ENCODE results near the gene FAM209B.
"Not testable (repeated sequence)": the region's sequence is repeated elsewhere in the genome, so short reads cannot be mapped to it uniquely, and the experiment has no call there.

FAM209B gene, protein sequence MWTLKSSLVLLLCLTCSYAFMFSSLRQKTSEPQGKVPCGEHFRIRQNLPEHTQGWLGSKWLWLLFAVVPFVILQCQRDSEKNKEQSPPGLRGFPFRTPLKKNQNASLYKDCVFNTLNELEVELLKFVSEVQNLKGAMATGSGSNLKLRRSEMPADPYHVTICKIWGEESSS

DNA sequence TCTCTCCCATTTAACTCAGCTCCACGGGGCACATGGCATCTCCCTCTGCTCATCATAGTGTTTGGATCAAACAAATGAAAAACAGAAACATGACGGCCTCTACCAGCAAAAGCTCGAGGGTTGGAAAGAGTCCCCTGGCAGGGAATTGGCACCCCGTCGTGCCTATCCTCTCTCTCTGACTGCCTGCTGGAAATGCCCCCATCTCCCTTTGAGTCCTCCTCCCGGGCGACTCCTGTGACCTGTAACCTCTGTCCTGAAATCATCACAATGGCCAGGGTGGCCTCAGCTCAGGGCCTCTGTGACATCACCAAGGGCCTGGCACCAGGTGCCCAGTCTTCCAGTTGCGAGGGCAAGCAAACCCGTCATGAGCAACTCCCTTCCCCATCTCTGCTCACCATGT, at the start of gene FAM209B:
TSS of gene FAM209B (plus strand) at position 301 of the 400 bp plus-strand sequence. CDS start at position 397, 96 bp downstream.
- DNase-seq: not testable (repeated sequence)

DNA sequence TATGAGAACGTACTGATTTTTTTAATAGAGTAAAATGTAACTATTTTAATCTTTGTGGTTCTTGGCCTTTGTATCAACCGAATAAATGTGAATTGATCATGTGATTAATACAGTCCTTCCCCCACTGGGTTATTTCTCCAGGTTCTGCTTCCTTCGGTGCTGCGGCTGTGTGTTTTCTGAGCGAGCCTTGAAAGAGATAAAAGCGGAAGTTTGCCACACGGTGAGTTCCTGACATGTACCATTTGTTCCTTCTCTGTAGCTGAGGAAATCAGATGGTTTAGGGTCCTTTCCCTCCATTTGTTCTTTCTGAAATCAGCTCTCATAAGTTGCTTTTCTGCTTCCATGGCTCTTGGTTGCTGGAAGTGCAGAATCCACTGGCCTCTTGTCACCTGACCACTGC, 49.1 kb upstream of the FAM209B start:
- no peak for DNase-seq

DNA sequence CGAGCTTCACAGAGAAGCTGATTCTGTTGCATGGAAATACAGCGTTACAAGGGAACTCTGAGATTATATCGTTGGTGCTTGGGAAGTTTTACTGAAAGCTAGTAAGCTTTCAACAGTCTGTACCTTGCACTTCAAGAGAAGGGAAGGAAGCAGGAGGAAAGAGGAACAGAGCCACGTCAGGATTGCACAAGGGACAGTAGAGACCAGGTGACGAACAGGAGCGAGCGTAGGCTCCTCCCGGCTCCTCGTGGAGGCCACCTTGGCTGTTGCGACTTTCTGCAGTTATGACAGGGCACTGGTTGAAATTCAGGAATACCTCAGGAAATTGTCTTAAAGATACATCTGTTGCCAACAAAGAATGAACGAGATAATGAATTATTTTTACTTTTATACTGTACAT, 45.8 kb upstream of the FAM209B start:
- no peak for DNase-seq

DNA sequence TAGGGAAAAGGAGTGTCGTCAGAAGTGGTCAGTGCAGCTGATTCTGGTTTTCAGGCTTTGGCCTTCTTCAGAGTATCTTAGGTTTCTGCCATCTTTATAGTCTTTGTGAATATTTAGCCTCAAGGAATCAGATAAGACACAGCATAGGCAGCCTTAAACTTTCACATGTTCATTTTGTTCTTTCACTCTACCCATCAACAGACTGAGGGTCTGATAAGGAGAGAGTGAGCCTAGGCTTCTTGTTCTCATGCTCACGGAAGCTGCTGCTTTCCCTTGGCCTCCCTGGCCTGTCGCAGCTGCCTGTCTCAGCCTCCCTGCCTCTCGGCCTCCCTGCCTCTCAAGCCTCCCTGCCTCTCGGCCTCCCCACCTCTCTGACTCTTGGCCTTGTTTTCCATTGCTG, 44.5 kb upstream of the FAM209B start:
- no peak for DNase-seq

DNA sequence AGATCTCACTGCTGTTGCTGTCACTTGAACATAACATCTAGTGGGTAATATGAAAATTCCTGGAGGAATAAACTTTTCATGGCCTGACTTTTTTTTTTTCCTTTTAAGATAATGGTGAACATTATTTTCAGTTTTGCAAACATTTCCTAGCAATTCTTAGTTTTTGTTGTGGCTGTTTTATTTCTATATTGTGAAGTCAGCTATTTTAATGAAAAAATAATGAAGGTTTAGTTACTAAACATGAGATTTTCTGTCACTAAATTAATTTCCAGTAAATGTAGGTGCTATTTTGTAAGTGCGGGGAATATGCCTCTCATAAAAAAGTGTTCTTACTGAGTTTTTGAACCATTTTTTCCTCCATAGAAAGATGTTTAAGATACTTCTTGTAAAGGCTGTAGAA, 31.9 kb upstream of the FAM209B start:
- DNase-seq: no peak

DNA sequence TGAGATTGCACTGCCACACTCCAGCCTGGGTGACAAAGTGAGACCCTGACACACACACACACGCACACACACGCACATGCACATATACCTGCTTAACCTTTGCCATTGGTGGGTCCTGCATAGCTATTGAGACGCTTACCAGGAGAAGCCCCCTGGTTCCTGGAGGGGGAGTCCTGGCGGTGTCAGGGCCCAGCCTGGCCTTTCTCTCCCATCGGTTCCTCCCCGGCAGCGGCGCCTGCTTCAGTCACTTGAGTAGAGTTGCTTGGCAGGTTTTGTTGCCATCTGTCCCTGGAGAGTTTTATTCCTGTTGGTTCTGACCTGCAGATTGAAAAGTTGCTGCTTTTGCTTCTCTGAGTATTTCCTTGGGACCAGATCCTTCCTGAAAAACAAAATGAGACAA, 29.1 kb upstream of the FAM209B start:
- no peak for DNase-seq

DNA sequence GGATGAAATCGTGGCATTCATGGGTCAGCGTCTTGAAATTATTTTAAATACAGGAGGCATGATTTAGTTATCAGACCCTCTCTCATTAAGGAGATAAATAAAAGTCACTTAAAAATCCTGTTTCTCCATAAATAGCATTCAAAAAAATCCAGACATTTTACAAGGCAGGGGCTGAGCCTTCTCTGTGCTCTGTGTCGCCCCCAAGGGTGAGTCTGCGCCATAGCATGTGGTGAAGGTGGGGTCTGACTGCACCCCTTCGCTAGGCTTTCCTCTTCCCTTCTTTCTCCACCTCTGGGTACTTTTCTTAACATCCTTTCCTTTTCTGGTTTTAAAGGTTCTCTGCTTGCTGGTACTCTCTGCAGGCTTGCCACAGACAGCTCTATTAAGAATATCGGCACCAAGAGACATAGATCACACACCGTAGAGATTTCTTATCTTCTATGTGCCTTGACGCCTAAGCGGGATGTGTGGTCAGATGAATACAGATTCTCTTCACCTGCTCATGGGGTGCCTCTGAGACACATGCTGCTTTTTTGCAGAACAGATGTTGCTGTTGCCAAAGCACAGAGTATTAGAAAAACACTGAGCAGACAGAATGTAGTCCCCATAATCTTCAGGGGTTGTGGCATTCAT, 28.6 kb upstream of the FAM209B start:
- no peak for DNase-seq

DNA sequence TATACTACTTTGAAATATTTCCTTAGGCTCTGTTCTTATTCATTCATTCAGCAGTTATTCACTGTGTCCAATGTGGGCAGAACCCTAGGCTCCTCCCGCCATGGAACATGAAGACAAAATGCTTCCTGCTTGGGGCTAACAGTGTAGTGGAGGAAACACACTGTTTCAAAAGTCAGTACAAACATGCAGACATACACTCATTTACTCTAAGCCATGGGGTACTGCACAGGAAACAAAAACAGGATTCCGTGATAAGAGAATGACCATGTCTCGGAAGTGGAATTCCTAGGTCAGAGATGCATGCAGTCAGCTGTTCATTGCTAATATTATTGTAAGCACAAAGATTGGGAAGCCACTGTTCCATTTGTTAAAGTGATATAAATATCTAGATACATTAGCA, 26.9 kb upstream of the FAM209B start:
- no peak for DNase-seq

DNA sequence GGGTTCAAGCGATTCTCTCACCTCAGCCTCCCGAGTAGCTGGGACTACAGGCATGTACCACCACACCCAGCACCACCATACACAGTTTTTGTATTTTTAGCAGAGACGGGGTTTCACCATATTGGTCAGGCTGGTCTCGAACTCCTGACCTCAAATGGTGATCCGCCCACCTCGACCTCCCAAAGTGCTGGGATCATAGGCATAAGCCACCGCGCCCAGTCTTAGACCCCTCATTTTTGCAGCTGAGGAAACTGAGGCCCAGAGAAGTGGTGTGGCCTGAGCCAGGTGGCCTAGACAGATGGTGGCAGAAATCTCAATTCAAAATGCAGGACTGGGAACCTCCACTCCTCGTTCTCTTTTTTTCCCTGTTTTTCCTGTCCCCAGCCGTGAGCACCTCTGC, 21.1 kb upstream of the FAM209B start:
- DNase-seq: no peak

DNA sequence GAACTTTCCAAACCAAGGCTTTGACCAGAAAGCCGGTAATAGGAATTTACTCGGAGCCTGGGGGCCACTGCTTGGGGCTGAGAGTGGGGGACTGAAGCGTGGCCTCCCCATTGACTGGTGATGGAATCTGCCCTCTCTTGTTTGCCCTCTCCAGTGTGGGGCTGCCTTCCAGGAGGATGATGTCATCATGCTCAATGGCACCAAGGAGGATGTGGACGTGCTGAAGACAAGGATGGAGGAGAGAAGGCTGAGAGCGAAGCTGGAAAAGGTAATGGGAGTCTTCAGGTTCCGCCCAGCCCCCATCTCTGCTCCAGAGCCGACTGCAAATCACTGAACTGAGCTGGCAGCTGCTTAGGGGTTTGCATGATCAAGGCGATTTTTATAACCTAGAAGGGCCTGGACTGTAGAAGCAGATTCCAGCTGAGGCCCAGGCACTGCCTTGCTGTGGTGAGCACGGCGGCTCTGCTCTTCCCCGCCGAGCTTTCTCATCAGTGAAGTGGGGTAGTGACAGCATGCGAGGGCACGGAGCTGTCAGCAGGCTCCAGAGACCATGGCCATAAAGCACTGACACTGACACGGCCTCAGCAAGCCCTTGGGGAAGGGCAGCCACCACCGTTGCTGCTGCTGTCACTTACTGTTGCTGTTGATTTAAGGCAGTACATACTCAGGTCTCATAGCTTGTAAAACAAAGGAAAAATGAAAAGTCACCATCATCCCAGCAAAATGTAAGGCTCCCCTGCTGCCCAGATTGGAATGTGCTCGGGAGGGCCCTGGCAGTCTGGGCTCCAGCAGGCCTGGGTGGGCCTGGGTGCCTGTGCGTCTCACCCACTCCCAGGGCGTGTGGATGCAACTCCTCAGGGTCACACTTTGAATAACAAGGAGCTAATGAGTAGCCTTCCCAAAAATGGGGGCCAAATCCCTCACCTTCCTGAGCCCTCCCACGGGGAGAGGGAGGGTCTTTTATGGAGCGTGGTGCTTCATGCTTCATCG, 19.6 kb upstream of the FAM209B start:
- no peak for DNase-seq

DNA sequence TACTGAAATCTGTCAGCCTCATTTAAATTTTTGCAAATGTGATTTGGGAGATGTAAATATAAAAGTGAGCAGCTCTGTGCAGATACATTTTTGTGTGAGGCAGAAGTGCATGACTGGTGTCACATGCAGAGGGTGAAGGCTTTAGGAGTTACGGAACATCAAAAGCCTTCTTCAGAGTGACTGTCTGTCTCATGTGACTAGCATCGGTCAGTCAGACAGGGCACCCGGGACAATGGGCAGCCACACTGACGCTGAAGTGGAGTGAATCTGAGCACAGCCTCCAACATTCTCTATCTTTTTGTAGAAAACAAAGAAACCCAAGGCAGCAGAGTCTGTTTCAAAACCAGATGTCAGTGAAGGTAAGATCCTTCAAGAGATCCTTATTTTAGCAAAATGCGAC, 16.4 kb upstream of the FAM209B start:
- DNase-seq: no peak

DNA sequence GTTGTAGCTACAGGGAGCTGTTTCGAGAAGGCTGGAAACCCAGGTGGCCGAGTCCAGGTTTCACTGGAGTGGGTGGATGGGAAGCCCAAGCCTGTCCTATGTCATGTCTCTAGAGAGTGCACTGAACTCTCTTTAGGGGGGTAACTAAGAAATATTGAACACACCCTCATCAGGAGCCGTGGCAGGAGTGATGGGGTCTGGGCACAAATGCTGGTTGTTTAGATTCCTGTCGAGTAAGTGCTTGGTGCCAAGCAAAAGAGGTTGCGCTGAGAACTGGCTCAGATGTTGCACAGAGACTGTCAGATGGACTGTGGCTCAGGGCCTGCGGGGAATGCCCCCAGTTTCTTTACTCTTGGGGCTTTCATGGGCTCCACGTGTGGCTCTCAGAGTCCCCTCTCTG, 15.8 kb upstream of the FAM209B start:
- DNase-seq: no peak

DNA sequence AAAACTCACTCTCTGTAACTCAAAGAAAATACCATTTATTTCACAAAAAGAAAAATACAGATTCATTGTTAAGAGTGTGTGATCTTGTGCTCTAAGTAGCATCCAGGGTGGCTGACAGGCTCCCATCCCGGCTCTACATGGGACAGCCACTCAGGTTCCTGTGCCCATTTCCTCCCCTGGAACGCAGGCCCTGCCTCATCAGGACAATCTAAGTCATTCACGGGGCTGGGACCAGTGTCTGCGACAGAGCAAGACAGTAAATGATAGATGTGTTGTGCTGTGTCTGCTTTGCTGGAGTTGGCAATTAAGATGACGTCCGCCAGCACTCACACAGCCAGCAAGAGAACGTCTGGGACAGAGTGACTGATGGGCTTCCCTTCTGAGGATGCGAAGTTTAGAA, 15.4 kb upstream of the FAM209B start:
- DNase-seq: no peak

DNA sequence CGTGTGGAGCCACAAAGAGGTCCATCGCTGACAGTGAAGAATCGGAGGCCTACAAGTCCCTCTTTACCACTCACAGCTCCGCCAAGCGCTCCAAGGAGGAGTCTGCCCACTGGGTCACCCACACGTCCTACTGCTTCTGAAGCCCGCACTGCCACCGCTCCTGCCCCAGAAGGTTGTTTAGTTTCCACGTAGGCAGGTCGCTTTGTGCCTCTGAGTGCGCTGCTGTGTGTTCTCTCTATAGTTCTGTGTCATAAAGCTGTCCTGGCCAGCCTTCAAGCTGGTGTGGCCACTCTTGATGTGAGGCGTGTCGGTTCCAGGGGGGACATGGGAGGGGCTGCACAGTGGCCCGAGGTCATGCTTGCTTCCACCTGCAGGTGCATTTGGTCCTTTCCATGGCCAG, 14.9 kb upstream of the FAM209B start:
- no peak for DNase-seq

DNA sequence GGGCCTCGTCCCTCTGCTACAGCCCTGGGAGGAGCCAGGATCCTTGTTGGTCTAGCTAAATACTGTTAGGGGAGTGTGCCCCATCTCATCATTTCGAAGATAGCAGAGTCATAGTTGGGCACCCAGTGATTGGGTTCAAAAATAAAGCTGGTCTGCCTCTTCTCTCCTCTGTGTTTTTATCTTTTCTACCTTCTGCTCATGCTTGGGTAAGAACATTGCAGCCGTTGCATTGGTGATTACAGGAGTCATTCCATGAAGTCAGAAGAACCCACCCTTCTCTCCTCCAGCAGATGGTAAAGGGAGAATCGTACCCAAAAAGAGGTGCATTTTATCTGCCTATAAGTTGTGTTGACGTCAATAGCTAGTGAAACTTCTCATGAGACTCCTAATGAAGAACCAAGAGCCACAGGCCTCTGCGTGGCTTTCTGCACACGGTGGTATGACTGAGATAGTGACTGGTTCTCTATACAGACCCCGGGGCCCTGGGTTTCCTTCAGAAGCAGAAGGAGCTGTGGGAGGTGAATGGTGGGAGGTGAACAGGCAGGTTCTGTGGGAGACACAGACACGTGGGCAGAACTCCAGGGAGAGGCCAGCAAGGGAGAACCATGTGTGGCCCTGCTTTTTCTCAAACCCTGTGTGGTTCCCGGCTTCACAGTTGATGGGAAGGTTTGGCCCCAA, 14.2 kb upstream of the FAM209B start:
- no peak for DNase-seq

DNA sequence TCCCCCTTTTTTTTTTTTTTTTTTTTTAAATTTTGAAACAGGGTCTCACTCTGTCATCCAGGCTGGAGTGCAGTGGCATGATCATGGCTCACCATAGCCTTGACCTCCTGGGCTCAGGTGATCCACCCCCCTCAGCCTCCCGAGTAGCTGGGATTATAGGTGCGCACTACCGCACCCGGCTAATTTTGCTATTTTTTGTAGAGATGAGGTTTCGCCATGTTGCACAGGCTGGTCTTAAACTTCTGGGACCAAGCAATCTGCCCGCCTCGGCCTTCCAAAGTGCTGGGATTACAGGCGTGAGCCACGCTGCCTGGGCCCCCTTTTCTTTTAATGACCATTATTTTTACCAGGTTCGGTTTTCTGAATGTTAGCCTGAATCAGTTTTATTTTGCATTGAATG, 13.5 kb upstream of the FAM209B start:
- DNase-seq: no peak

DNA sequence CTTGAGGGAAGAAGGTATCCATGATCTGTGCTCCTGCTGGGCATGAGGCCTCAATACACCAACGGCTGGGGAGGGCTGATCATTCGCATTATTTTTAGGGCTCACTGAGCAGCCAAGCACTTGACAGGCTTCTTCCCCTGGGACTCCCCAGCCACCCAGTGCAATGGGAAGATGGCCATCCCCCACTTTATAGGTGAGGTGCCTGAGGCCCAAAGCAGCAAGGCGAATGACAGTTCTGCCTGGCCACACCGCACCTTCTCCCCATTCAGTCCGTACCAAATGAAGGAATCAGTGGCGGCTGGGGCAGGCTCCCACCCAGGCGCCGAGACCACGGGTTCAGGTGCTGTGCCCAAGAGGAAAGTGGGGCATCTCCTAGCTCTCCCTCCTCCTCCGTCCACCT, 12.9 kb upstream of the FAM209B start:
- DNase-seq: no peak

DNA sequence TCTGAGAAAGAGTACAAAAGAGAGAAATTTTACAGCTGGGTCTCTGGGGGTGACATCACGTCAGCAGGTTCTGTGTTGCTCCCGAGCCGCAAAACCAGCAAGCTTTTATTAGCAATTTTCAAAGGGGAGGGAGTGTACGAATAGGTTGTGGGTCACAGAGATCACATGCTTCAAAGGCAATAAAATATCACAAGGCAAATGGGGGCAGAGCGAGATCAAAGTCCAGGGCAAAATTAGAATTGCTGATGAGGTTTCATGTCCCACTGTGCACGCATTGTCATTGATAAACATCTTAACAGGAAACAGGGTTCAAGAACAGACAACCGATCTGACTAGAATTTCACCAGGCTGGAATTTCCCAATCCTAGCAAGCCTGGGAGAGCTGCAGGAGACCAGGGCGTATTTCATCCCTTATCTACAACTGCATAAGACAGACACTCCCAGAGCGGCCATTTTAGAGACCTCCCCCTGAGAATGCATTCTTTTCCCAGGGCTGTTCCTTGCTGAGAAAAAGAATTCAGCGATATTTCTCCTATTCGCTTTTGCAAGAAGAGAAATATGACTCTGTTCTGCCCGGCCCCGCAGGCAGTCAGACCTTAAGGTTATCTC, 12.2 kb upstream of the FAM209B start:
- DNase-seq: not testable (repeated sequence)

DNA sequence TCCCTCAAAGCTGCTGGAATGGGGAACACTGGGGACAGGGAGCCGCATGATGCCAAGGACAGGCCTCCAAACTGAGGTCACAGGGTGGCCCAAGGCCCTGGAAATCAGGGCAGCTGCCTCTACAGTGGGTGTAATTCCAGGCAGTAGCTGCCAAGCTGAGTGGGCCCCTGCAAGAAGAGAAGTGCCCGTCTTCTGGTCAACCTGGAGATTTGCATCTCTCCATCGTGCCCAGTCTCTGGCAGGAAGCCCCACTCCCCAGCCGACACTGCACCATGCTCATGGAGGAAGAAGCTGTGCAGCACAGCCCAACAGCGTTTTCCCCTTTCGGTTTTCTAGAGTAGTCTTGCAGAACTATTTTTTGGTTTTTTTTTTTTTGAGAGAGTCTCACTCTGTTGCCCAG, 10.7 kb upstream of the FAM209B start:
- no peak for DNase-seq

DNA sequence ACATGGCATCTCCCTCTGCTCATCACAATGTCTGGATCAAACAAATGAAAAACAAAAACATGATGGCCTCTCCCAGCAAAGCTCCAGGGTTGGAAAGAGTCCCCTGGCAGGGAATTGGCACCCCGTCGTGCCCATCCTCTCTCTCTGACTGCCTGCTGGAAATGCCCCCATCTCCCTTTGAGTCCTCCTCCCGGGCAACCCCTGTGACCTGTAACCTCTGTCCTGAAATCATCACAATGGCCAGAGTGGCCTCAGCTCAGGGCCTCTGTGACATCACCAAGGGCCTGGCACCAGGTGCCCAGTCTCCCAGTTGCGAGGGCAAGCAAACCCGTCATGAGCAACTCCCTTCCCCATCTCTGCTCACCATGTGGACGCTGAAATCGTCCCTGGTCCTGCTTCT, 8.6 kb upstream of the FAM209B start, which contains the start of gene FAM209A:
TSS of gene FAM209A (plus strand) at position 301 of the 400 bp plus-strand sequence. CDS start at position 366, 65 bp downstream.
- not testable (repeated sequence) for DNase-seq

DNA sequence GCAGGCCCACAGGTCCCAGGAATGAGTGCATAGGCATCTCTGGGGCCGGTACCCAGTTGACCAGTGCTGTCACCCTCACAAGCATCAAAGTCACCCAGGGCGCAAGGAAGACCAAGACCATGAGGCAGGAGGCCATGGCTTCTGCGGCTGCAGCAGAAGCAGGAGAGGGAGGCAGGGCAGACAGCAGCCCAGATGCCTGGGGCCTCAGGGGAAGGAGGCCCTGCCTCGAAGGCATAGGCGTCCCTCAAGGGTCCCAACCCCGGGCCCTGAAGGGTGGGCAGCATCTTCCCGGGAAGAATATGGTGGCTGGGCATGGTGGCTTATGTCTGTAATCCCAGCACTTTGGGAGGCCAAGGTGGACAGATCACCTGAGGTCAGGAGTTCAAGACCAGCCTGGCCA, 5.5 kb upstream of the FAM209B start:
- DNase-seq: no peak

DNA sequence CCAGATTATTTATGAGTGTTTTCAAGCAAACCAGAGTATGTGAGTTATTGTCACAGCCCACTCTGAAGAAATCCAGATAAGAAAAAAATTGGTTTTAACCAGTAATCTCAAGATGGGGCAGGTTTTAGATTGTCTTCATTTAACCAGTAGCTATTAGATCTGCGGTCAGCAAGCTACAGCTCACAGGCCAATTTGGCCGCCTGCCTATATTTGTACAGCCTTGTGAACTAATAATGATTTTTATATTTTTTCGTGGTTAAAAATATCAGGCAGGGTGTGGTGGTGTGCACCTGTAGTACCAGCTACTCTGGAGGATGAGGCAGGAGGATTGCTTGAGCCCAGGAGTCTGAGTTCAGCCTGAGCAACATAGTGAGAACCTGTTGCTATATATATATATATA, 5.0 kb downstream of the FAM209B start:
- no peak for DNase-seq

DNA sequence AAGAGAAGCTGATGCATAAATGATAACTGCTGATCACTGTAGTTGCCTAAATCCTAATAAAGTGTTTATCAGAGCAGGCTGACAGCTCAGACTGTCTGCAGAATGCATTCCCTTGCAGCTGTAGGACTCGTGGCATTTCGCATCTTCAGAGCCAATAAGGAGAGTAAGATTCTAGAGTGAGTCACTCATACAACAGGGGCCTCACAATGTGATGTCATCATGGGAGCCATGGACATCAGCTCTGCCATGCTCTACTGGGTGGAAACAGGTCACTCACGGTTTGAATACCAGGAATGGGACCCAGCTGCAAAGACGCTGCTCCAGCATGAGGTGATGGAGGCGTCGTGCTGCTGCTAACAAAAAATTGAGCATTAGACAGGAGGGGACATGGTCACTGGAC, 7.4 kb downstream of the FAM209B start:
- no peak for DNase-seq
